Activated B cell treated with CpG ODN at 0.5 μM for 24 hours (primary cell): ENCODE data around the gene DHCR24. TPM values are rescaled to one million over a fixed set of nuclear protein-coding genes. Genes with fewer than 3 reads are reported as not detected.
"Not testable (repeated sequence)": the region's sequence is repeated elsewhere in the genome, so short reads cannot be mapped to it uniquely, and the experiment has no call there.

Experiments
- ATAC-seq: fragments of 200-7000 bp; cut with Tn5 transposase; one replicate; pipeline ENCODE4 v1.10.0; 2021; ENCODE audit warnings: low read depth, mild to moderate bottlenecking, moderate library complexity
- CTCF ChIA-PET: fragments of 350-600 bp; sonication (Branson Sonifier 250); formaldehyde crosslinking; loops from one replicate; lab custom pipeline; 2021; ENCODE audit warnings: antibody characterized with exemption; lab: Charles Lee
- POLR2A ChIA-PET: fragments of 350-600 bp; sonication (Branson Sonifier 250); formaldehyde crosslinking; loops from one replicate; lab custom pipeline; 2021; ENCODE audit warnings: antibody characterized with exemption; lab: Charles Lee
- DNase-seq: peaks from one replicate; pipeline ENCODE4 v3.0.0; 2022
- H3K27ac Mint-ChIP-seq: one replicate; pipeline ENCODE4 v1.8.0; 2020; ENCODE audit warnings: mixed read lengths
- H3K27me3 Mint-ChIP-seq: one replicate; pipeline ENCODE4 v1.8.0; 2021; ENCODE audit warnings: mixed read lengths
- H3K36me3 Mint-ChIP-seq: one replicate; pipeline ENCODE4 v1.8.0; 2021; ENCODE audit warnings: low read depth, mixed read lengths
- H3K4me1 Mint-ChIP-seq: one replicate; pipeline ENCODE4 v1.8.0; 2021; ENCODE audit warnings: mixed read lengths
- H3K4me3 Mint-ChIP-seq: one replicate; pipeline ENCODE4 v1.8.0; 2020; ENCODE audit warnings: mild to moderate bottlenecking, mixed read lengths
- H3K9me3 Mint-ChIP-seq: one replicate; pipeline ENCODE4 v1.8.0; 2020; ENCODE audit warnings: mixed read lengths
- CTCF ChIP-seq: fragments of 200-600 bp; IDR thresholded peaks from one replicate; pipeline ENCODE4 v1.8.0; 2022; ENCODE audit warnings: antibody characterized with exemption, mild to moderate bottlenecking
- intact Hi-C: fragments of 100-400 bp; cut with micrococcal nuclease; formaldehyde crosslinking; loops from one replicate; pipeline ENCODE4 v1.15.1; 2024
- total RNA-seq: library from RNA; stranded (reverse); gene quantifications from 2 replicates; pipeline ENCODE4 v1.2.3, GENCODE V29; 2022

The DHCR24 gene
- total RNA-seq, 1 donor from 2014 or later = 55.0 TPM

- DNase-seq (no peak), ATAC-seq (no peak)
- POLR2A ChIA-PET = no interaction called here
- TF ChIP-seq CTCF = no peak
- H3K27me3 Mint-ChIP-seq = peaks cover 4% of the 10 kb centered on the region
- CTCF ChIA-PET = no interaction called here
- H3K36me3 Mint-ChIP-seq = peaks cover 19% of the 10 kb centered on the region
- H3K27ac Mint-ChIP-seq = no peak overlapping the region
- H3K9me3 Mint-ChIP-seq = no peaks in the 10 kb centered on the region
- no peak overlapping the region for H3K4me3 Mint-ChIP-seq
- H3K4me1 Mint-ChIP-seq = peaks cover 23% of the 10 kb centered on the region
- intact Hi-C loops = no loop called here
Measured at GRCh38 chr1:54883349-54884102, 3.5 kb downstream of the DHCR24 start.

GRCh38 chr1:54882519-54882918, 4.5 kb downstream of the DHCR24 start:
- intact Hi-C loops = no loop called here
- ChIA-PET POLR2A (no interaction called here), CTCF (no interaction called here)
- no peak overlapping the region for H3K27ac Mint-ChIP-seq
- peaks cover 22% of the 10 kb centered on the region for H3K36me3 Mint-ChIP-seq
- H3K27me3 Mint-ChIP-seq = peaks cover 4% of the 10 kb centered on the region
- ATAC-seq (no peak), DNase-seq (no peak)
- TF ChIP-seq CTCF = no peak
- no peaks in the 10 kb centered on the region for H3K9me3 Mint-ChIP-seq
- H3K4me1 Mint-ChIP-seq = peaks cover 21% of the 10 kb centered on the region
- no peak overlapping the region for H3K4me3 Mint-ChIP-seq

GRCh38 chr1:54881604-54882003, 5.4 kb downstream of the DHCR24 start:
- Mint-ChIP-seq H3K36me3 (peaks cover 24% of the 10 kb centered on the region), H3K4me1 (peaks cover 17% of the 10 kb centered on the region)
- H3K27ac Mint-ChIP-seq, DNase-seq, ATAC-seq, POLR2A ChIA-PET, H3K9me3 Mint-ChIP-seq, H3K27me3 Mint-ChIP-seq, H3K4me3 Mint-ChIP-seq, intact Hi-C loops, CTCF ChIA-PET: not testable (repeated sequence)

- no peak for DNase-seq
- intact Hi-C loops = no loop called here
- TF ChIP-seq CTCF = no peak
- H3K9me3 Mint-ChIP-seq = no peaks in the 10 kb centered on the region
- peaks cover 35% of the 10 kb centered on the region for H3K36me3 Mint-ChIP-seq
- ChIA-PET CTCF (no interaction called here), POLR2A (interaction anchor here (0.6 kb wide), 1 partner anchor 36 kb away, joined by 4 read pairs; no protein-coding TSS in a partner anchor)
- H3K27me3 Mint-ChIP-seq = no peaks in the 10 kb centered on the region
- peaks cover 6% of the 10 kb centered on the region for H3K4me1 Mint-ChIP-seq
- ATAC-seq = no peak
- no peak overlapping the region for H3K4me3 Mint-ChIP-seq
- no peak overlapping the region for H3K27ac Mint-ChIP-seq
Measured at GRCh38 chr1:54879872-54880271, 7.1 kb downstream of the DHCR24 start.

- Mint-ChIP-seq H3K4me3 (no peak overlapping the region), H3K27me3 (no peaks in the 10 kb centered on the region), H3K27ac (no peak overlapping the region), H3K9me3 (no peaks in the 10 kb centered on the region), H3K36me3 (peaks cover 36% of the 10 kb centered on the region), H3K4me1 (peaks cover 5% of the 10 kb centered on the region)
- CTCF ChIA-PET = no interaction called here
- DNase-seq = no peak
- ATAC-seq = no peak
- POLR2A ChIA-PET = no interaction called here
- TF ChIP-seq CTCF = no peak
- intact Hi-C loops = no loop called here
Measured at GRCh38 chr1:54876814-54877213, 10.2 kb downstream of the DHCR24 start.
